Measurements from ENCODE around the gene VDAC1.

VDAC1 gene

GRCh38 chr5:133985540-133986180 is 19.1 kb downstream of the VDAC1 start:
- POLR2A ChIA-PET (ENCODE audit: low non-redundant PET) = no interaction called here
- peak overlapping the region; percentile 11; the same call in 1 of the 2 replicates for H3K27ac ChIP-seq
- CTCF ChIA-PET = interaction anchor here (0.6 to 1.4 kb wide), 4 partner anchors 11 to 366 kb away, joined by 3 read pairs; no protein-coding TSS in a partner anchor
- DNase-seq (ENCODE audit: low spot score) = no peak
- no peak for TF ChIP-seq CTCF (conservative IDR thresholded peaks at IDR 0.05; ENCODE audit: low read depth)

GRCh38 chr5:133983674-133984073 is 21.1 kb downstream of the VDAC1 start:
- DNase-seq (ENCODE audit: low spot score) = no peak
- ChIA-PET POLR2A (ENCODE audit: low non-redundant PET) (interaction anchor here (0.6 kb wide), 1 partner anchor 13 kb away, joined by 4 read pairs; no protein-coding TSS in a partner anchor), CTCF (interaction anchor here (0.6 to 1.4 kb wide), 4 partner anchors 14 to 1117 kb away, joined by 3 to 8 read pairs (median 4); partner anchors contain the start of genes GDF9 and UQCRQ)
- peak overlapping the region; percentile 3; the same call in 1 of the 2 replicates for H3K27ac ChIP-seq
- TF ChIP-seq CTCF (conservative IDR thresholded peaks at IDR 0.05; ENCODE audit: low read depth) = no peak

- H3K27ac ChIP-seq = no peak overlapping the region
- DNase-seq (ENCODE audit: low spot score) = no peak
- ChIA-PET CTCF (interaction anchor here (0.5 to 1.2 kb wide), 5 partner anchors 9 to 157 kb away, joined by 3 to 4 read pairs (median 3); no protein-coding TSS in a partner anchor), POLR2A (ENCODE audit: low non-redundant PET) (no interaction called here)
- TF ChIP-seq CTCF (conservative IDR thresholded peaks at IDR 0.05; ENCODE audit: low read depth) = no peak
Observed at GRCh38 chr5:133981714-133982113, 23.1 kb downstream of the VDAC1 start.

- CTCF ChIA-PET = interaction anchor here (0.6 to 1.1 kb wide), 3 partner anchors 59 to 1366 kb away, joined by 3 to 4 read pairs (median 3); no protein-coding TSS in a partner anchor
- no peak overlapping the region for H3K27ac ChIP-seq
- TF ChIP-seq CTCF (conservative IDR thresholded peaks at IDR 0.05; ENCODE audit: low read depth) = no peak
- POLR2A ChIA-PET (ENCODE audit: low non-redundant PET) = no interaction called here
- DNase-seq (ENCODE audit: low spot score) = no peak
Observed at GRCh38 chr5:133980652-133981051, 24.1 kb downstream of the VDAC1 start.

- CTCF ChIA-PET = interaction anchor here (0.6 to 1.3 kb wide), 6 partner anchors 9 to 969 kb away, joined by 3 to 5 read pairs (median 3); no protein-coding TSS in a partner anchor
- POLR2A ChIA-PET (ENCODE audit: low non-redundant PET) = interaction anchor here (0.6 kb wide), 1 partner anchor 670 kb away, joined by 4 read pairs; no protein-coding TSS in a partner anchor
- no peak overlapping the region for H3K27ac ChIP-seq
- no peak for DNase-seq (ENCODE audit: low spot score)
- TF ChIP-seq CTCF (conservative IDR thresholded peaks at IDR 0.05; ENCODE audit: low read depth) = no peak
Observed at GRCh38 chr5:133978943-133979342, 25.8 kb downstream of the VDAC1 start.

GRCh38 chr5:133977858-133978257 is 26.9 kb downstream of the VDAC1 start:
- no peak overlapping the region for H3K27ac ChIP-seq
- TF ChIP-seq CTCF (conservative IDR thresholded peaks at IDR 0.05; ENCODE audit: low read depth) = no peak
- DNase-seq (ENCODE audit: low spot score) = no peak
- ChIA-PET POLR2A (ENCODE audit: low non-redundant PET) (no interaction called here), CTCF (interaction anchor here (0.7 kb wide), 1 partner anchor 614 kb away, joined by 4 read pairs; no protein-coding TSS in a partner anchor)

Data from RWPE1 (cell line).